HCT116 (cell line): Measurements from ENCODE around the gene CD84.

Experiments
- CBX3 ChIP-seq: IDR thresholded peaks from 2 replicates; pipeline ENCODE4 v1.6.1; 2012; ENCODE audit warnings: low read depth
- CEBPB ChIP-seq: IDR thresholded peaks from 2 replicates; pipeline ENCODE4 v1.6.1; 2012; ENCODE audit warnings: low read depth
- CTCF ChIP-seq, 3 experiments: fragments of 200-600 bp in 1 of 3; sonication (generic) in 1 of 3; IDR thresholded peaks in 2 of 3; conservative IDR thresholded peaks in 1 of 3; 2 replicates each; pipeline ENCODE4 v1.5.1; 2012 to 2017; ENCODE audit warnings: low read depth in 2 of 3, low read length in 2 of 3, antibody characterized with exemption in 1 of 3, borderline replicate concordance in 1 of 3, control low read depth in 1 of 3, mild to moderate bottlenecking in 1 of 3, mixed read lengths in 1 of 3, mixed run types in 1 of 3, moderate library complexity in 1 of 3; ENCODE audit not compliant: insufficient read depth in 1 of 3
- EZH2 ChIP-seq: fragments of 200-600 bp; sonication (generic); IDR thresholded peaks from 2 replicates; pipeline ENCODE4 v1.6.1; 2017; ENCODE audit warnings: antibody characterized with exemption, mixed run types
- EZH2phosphoT487 ChIP-seq: fragments of 200-600 bp; IDR thresholded peaks from 2 replicates; pipeline ENCODE4 v1.6.1; 2018; ENCODE audit warnings: antibody characterized with exemption, borderline replicate concordance
- JUND ChIP-seq: IDR thresholded peaks from 2 replicates; pipeline ENCODE4 v1.6.1; 2012
- MAX ChIP-seq: IDR thresholded peaks from 2 replicates; pipeline ENCODE4 v1.6.1; 2012
- POLR2A ChIP-seq: IDR thresholded peaks from 2 replicates; pipeline ENCODE4 v1.7.0; 2011; ENCODE audit warnings: borderline replicate concordance; ENCODE audit not compliant: insufficient read depth, insufficient read length; ENCODE audit errors: extremely low read depth
- POLR2AphosphoS5 ChIP-seq: IDR thresholded peaks from 2 replicates; pipeline ENCODE4 v1.6.1; 2011; ENCODE audit warnings: mild to moderate bottlenecking, low read depth, low read length, moderate library complexity
- RAD21 ChIP-seq: IDR thresholded peaks from 2 replicates; pipeline ENCODE4 v1.6.1; 2012; ENCODE audit warnings: low read depth, mild to moderate bottlenecking
- SRF ChIP-seq: IDR thresholded peaks from 2 replicates; pipeline ENCODE4 v1.6.1; 2012; ENCODE audit warnings: low read depth
- YY1 ChIP-seq: IDR thresholded peaks from 2 replicates; pipeline ENCODE4 v1.6.1; 2011; ENCODE audit warnings: low read length, low read depth, moderate library complexity, mild to moderate bottlenecking; ENCODE audit not compliant: insufficient replicate concordance; ENCODE audit errors: extremely low read depth

- TF ChIP-seq CTCF (IDR thresholded peaks at IDR 0.05 in 2 of 3, conservative IDR thresholded peaks at IDR 0.05 in 1 of 3; ENCODE audit: borderline replicate concordance in 1 of 3, insufficient read depth in 1 of 3, low read depth in 2 of 3, low read length in 2 of 3) (no peak), RAD21 (no peak), POLR2A (no peak), SRF (no peak), YY1 (no peak), POLR2AphosphoS5 (no peak), EZH2phosphoT487 (no peak), EZH2 (no peak), JUND (no peak), MAX (no peak), CBX3 (no peak), CEBPB (no peak)
Measured at GRCh38 chr1:160548183-160548582, 31.1 kb downstream of the CD84 start.
